Stimulated activated CD4-positive, alpha-beta T cell treated with anti-CD3 and anti-CD28 coated beads, Interleukin-15, amount 100 ng/mL, for 24 hours (primary cell): Measurements from ENCODE around the gene BPIFA1.
A peak's percentile ranks its signal among the peaks of the same experiment; 100 is the strongest.

ENCODE experiments used
- DNase-seq: peaks from one replicate; pipeline ENCODE4 v3.0.0-alpha.2; 2020

Gene BPIFA1

DNA sequence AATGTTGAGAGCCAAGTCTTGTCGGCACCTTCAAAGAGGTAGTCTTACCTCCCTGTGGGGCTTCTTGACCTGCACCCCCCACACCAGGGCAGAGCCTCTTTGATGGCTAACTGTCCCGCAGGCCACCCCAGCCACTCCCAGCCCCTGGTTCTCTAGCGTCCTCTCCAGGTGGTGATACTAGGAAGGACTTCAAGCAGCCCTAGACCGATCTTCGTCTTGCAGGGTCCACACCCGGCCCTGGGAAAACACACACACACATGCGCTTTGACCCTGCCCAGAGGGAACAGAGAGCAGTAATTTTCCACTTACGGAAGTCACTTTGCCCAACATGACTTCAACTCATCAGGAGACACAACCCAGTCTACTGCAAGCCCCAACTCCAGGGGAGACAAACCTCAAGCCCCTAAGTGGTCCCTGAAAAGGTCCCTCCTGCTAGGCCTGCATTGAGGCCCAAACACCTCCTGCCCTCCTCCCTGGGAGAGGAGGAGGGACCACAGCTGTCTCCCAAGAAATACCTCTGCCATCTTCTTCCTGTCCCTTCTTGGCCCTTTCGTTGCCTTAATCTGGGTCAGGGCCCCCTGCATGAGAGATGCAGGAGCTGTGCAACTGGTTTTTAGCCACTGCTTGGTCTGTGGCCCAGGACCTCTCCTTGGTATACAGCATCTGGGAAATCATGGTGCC lies 44.3 kb downstream of the BPIFA1 start:
- no peak for DNase-seq

- no peak for DNase-seq
These were observed 45.0 kb downstream of the BPIFA1 start for GRCh38 chr20:33280775-33281174.

GRCh38 chr20:33281550-33282146 lies 45.9 kb downstream of the BPIFA1 start:
- DNase-seq: no peak

DNA sequence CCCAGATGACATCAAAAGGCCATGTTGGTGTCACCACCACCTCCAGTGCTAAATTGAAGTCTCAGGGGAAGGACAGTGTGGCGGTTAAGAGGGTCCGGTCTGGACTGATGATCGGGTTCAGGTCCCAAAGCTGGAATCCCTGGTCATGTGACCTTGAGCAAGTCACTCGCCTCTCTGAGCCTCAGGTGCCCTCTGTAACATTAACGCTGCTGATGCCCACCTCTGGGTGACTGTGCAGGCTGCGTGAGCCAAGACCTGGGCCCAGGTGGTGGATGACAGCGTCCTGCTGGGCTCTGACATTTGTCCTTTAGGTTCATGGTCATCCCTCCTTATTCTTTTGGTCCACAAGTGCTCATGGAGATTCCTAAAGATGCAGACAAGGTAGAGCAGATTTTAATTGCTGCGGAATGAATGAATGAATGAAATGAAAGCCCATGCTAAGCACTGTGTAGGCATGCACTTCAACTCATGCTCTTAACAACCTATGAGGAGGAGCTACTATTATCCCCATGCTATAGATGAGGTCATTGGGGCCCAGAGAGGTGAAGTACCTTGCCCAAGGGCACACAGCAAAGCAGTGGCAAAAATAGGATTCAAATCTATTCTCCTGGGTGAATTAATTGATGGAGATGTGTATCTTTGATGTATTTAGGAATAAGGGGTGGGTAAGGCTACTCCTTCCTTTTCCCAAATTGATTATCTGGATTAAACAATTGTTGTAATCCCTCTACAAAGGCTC lies 46.6 kb downstream of the BPIFA1 start:
- DNase-seq: no peak

GRCh38 chr20:33282991-33283555 lies 47.3 kb downstream of the BPIFA1 start, which contains the start of gene BPIFB1:
BPIFB1 (plus strand) TSS chr20:33283214; CDS start chr20:33286074, 2,860 bp downstream.
- DNase-seq: no peak

DNA sequence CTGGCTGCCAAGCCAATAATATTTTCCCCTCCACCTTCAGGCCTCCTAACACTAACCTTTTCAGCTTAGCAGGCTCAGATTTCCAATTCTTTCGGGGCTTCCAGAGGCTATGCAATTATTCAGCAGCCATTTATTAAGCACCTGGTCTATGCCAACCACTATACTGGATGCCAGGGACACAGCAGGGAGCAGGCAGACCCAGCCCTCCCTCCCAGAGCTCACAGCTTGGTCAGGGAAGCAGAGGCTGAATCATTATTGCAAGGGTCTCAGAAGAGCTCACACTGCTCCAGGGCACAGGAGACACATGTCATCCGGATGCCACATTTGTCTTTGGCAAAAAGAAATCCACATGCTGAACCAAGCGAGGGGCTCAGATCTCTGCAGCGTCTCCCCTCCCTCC lies 48.5 kb downstream of the BPIFA1 start:
- no peak for DNase-seq

DNA sequence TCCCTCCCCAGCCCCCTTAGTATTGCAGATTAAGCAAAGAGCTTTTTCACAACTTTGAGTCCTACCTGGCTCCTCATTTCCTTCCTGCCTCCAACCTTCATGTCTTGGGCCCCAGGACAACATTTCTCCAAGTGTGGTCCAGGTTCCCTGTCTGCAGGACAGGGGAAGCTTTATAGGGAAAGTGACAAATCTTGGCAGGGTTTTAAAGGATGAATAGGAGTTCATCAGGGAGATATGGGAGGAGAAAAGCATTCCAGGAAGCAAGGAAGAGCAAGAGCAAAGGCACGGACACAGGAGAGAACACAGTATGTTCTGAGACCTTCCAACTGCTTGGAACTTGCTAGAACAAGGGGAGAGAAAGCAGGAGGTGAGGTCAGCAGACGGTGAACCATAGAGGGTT lies 49.1 kb downstream of the BPIFA1 start:
- DNase-seq: no peak

DNA sequence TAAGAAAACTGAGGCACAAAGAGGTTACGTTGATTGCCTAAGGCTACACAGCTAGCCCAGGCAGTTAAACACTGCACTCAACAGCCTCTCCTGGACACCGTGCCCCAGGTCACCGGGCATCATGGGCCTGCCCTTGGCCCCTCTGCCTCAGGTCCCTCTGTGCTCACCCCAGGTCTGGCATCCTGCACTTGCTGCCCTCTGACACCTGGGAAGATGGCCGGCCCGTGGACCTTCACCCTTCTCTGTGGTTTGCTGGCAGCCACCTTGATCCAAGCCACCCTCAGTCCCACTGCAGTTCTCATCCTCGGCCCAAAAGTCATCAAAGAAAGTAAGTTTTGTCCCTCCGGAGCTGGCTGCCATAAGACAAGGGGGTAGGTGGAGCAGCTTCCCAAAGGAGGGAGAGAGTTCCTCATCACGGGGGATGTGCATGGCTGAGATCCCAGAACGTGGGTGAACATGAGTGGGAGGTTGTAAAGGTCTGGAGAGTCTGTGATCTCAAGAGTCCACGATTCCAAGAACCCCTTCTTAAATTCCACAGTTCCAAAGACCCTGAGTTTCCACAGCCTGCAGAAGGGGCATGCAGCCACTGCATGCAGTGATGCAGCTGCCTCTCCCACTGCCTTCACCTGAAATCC lies 50.2 kb downstream of the BPIFA1 start:
- no peak for DNase-seq

GRCh38 chr20:33287884-33288283 lies 52.1 kb downstream of the BPIFA1 start:
- DNase-seq: no peak

DNA sequence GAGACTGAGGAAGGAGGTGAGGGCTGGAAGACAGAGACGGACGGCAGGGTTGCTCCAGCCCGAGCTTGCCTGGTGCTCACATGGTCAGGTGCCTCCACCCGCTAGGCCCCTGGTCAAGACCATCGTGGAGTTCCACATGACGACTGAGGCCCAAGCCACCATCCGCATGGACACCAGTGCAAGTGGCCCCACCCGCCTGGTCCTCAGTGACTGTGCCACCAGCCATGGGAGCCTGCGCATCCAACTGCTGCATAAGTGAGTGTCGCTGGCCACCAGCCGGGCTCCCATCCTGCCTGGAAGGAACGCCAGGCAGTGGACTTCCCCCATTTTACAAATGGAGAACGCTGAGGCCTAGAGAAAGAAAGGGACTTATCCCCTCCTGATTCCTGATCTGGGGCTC lies 55.1 kb downstream of the BPIFA1 start:
- DNase-seq: no peak

DNA sequence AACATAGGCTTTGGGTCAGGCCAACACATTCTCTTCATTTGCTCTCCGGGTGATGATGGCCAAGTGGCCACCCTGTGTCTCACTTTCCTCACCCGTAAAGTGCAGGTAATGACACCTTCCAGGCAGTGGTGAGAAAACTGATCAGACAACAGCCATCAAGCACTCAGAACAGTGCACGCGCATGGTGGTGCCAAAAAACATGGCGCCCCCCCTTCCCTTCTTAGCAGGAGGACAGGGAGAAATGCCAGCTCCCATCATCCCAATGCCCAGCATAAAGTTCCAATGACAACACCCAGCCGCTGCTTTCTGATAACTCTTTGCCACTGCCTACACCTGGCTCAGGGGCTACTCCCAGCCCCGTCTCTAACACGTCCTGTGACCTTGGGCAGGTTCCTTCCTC lies 55.6 kb downstream of the BPIFA1 start:
- no peak for DNase-seq

GRCh38 chr20:33291830-33292355 lies 56.1 kb downstream of the BPIFA1 start:
- peak; percentile 76 for DNase-seq
